Endothelial cell of umbilical vein (primary cell): ENCODE measurements around the gene SRPK1. TPM values are rescaled to one million over a fixed set of nuclear protein-coding genes. Genes with fewer than 3 reads are reported as not detected.

Experiments used
- BruUV-seq: library from RNA; stranded (reverse); fragments of 400-500 nt; replicated peaks from 2 replicates; lab custom pipeline; 2021; lab: Mats Ljungman, UMichigan
- CTCF ChIA-PET: fragments of 300-600, 350-600 bp; sonication (Branson Sonifier 250); formaldehyde crosslinking; loops from one replicate; lab custom pipeline; 2021; ENCODE audit warnings: antibody characterized with exemption, inconsistent platforms; lab: Charles Lee
- POLR2A ChIA-PET: fragments of 300-600, 350-600 bp; sonication (Branson Sonifier 250); formaldehyde crosslinking; loops from one replicate; lab custom pipeline; 2021; ENCODE audit warnings: antibody characterized with exemption, inconsistent platforms; lab: Charles Lee
- DNase-seq: peaks from one replicate; pipeline ENCODE4 v3.0.0-alpha.2; 2011; ENCODE audit warnings: low read depth, low spot score
- FAIRE-seq: peaks from 2 replicates; lab custom pipeline; 2011; peaks lifted over from hg19 to GRCh38; lab: Jason Lieb, UNC
- H2AFZ ChIP-seq: 2 replicates; pipeline ENCODE4 v1.6.0; 2012; ENCODE audit warnings: low read depth, low read length, control low read depth, inconsistent platforms
- H3K27ac ChIP-seq: 2 replicates; pipeline ENCODE4 v1.5.1; 2011; ENCODE audit warnings: low read depth, mild to moderate bottlenecking, control low read depth, low read length, moderate library complexity; ENCODE audit not compliant: insufficient read depth
- H3K27me3 ChIP-seq, 2 experiments: 2 replicates each; pipeline versions ENCODE4 v1.6.0 to v1.6.1; 2011; ENCODE audit warnings: low read length in 2 of 2, mixed read lengths in 1 of 2; ENCODE audit not compliant: control insufficient read depth in 2 of 2, insufficient read depth in 2 of 2
- H3K36me3 ChIP-seq, 2 experiments: 2 replicates in 1 of 2; 3 replicates in 1 of 2; pipeline ENCODE4 v1.5.1; 2011; ENCODE audit warnings: low read length in 2 of 2, mild to moderate bottlenecking in 1 of 2, moderate library complexity in 1 of 2; ENCODE audit not compliant: control insufficient read depth in 2 of 2, insufficient read depth in 2 of 2; ENCODE audit errors: extremely low read depth in 1 of 2
- H3K4me1 ChIP-seq: 3 replicates; pipeline ENCODE4 v1.5.1; 2011; ENCODE audit warnings: mild to moderate bottlenecking, low read length; ENCODE audit not compliant: control insufficient read depth, insufficient read depth; ENCODE audit errors: extremely low read depth
- H3K4me2 ChIP-seq: 2 replicates; pipeline ENCODE4 v1.6.1; 2011; ENCODE audit warnings: low read length, control low read depth, mixed read lengths; ENCODE audit not compliant: insufficient read depth
- H3K4me3 ChIP-seq, 3 experiments: fragments of 200-600 bp in 1 of 3; sonication (generic), shearing (Covaris generic) in 1 of 3; replicated peaks in 1 of 3; 2 replicates each; pipeline ENCODE4 v1.5.1; 2011 to 2016; ENCODE audit warnings: control low read depth in 3 of 3, low read length in 3 of 3, mild to moderate bottlenecking in 2 of 3, inconsistent platforms in 1 of 3, low read depth in 1 of 3, moderate library complexity in 1 of 3; ENCODE audit not compliant: insufficient read depth in 1 of 3
- H3K79me2 ChIP-seq: 2 replicates; pipeline ENCODE4 v1.6.0; 2012; ENCODE audit warnings: low read length, inconsistent platforms; ENCODE audit not compliant: control insufficient read depth, insufficient read depth
- H3K9ac ChIP-seq: replicated peaks from 2 replicates; pipeline ENCODE3; 2011; ENCODE audit warnings: low read length, control low read depth; ENCODE audit not compliant: insufficient read depth; ENCODE audit errors: extremely low read depth
- H3K9me1 ChIP-seq: replicated peaks from 3 replicates; pipeline ENCODE4 v1.6.0; 2011; ENCODE audit warnings: mild to moderate bottlenecking, low read length; ENCODE audit not compliant: control insufficient read depth, insufficient read depth; ENCODE audit errors: extremely low read depth
- H3K9me3 ChIP-seq: replicated peaks from 2 replicates; pipeline ENCODE4 v1.5.1; 2012; ENCODE audit warnings: low read length, inconsistent platforms; ENCODE audit not compliant: control insufficient read depth, insufficient read depth
- H4K20me1 ChIP-seq: replicated peaks from 2 replicates; pipeline ENCODE3; 2011; ENCODE audit warnings: mild to moderate bottlenecking, low read length; ENCODE audit not compliant: control insufficient read depth, insufficient read depth; ENCODE audit errors: extremely low read depth
- CTCF ChIP-seq, 2 donors: IDR thresholded peaks; 1 replicate in 1 of 2; 2 replicates in 1 of 2; pipeline ENCODE4 v1.5.1; 2011; ENCODE audit warnings: low read length in 2 of 2, mild to moderate bottlenecking in 2 of 2, moderate library complexity in 2 of 2, control low read depth in 1 of 2, inconsistent platforms in 1 of 2, low read depth in 1 of 2; ENCODE audit not compliant: insufficient read depth in 1 of 2; ENCODE audit errors: extremely low read depth in 1 of 2
- EZH2 ChIP-seq: IDR thresholded peaks from 2 replicates; pipeline ENCODE4 v1.6.1; 2012; ENCODE audit warnings: borderline replicate concordance, low read depth, mild to moderate bottlenecking, moderate library complexity, low read length, inconsistent platforms; ENCODE audit not compliant: severe bottlenecking
- FOS ChIP-seq: IDR thresholded peaks from 2 replicates; pipeline ENCODE4 v1.6.1; 2011; ENCODE audit warnings: mild to moderate bottlenecking, low read length, moderate library complexity, borderline replicate concordance; ENCODE audit not compliant: insufficient read depth
- GATA2 ChIP-seq: IDR thresholded peaks from 2 replicates; pipeline ENCODE4 v1.7.0; 2011; ENCODE audit warnings: low read depth, mild to moderate bottlenecking, moderate library complexity, mixed read lengths, low read length; ENCODE audit not compliant: insufficient read length, insufficient read depth
- JUN ChIP-seq: IDR thresholded peaks from 2 replicates; pipeline ENCODE4 v1.6.1; 2011; ENCODE audit warnings: borderline replicate concordance, low read depth; ENCODE audit not compliant: insufficient read length, insufficient read depth
- MAX ChIP-seq: IDR thresholded peaks from 2 replicates; pipeline ENCODE4 v1.6.1; 2011; ENCODE audit not compliant: insufficient read depth, insufficient read length
- MYC ChIP-seq: IDR thresholded peaks from one replicate; pipeline ENCODE4 v1.6.1; 2011; ENCODE audit warnings: mild to moderate bottlenecking, low read depth, low read length
- POLR2A ChIP-seq: IDR thresholded peaks from 2 replicates; pipeline ENCODE4 v1.6.1; 2012; ENCODE audit warnings: low read depth, mild to moderate bottlenecking, control low read depth, low read length
- POLR2AphosphoS5 ChIP-seq: IDR thresholded peaks from 2 replicates; pipeline ENCODE4 v1.6.1; 2012; ENCODE audit warnings: low read depth, mild to moderate bottlenecking, control low read depth, low read length, moderate library complexity; ENCODE audit not compliant: insufficient read depth
- dilution Hi-C: fragments of 300-500 bp; cut with MboI; formaldehyde crosslinking; loops from one replicate; pipeline ENCODE4 v1.15.0; 2019; ENCODE audit warnings: low sequenced_read_pairs; ENCODE audit not compliant: extremely low pct_ligation_motif_present
- intact Hi-C: fragments of 100-400 bp; cut with micrococcal nuclease; formaldehyde crosslinking; loops from one replicate; pipeline ENCODE4 v1.10.0; 2022
- polyA plus RNA-seq, 4 experiments: library from polyadenylated mRNA; depleted of rRNA in 3 of 4; stranded (reverse) in 3 of 4; unstranded in 1 of 4; fragments of >200 nt; gene quantifications; 2 replicates each; pipeline versions ENCODE4 v1.2.1 to v1.2.3, GENCODE V29; 2011 to 2012; ENCODE audit warnings: missing spikeins in 1 of 4
- total RNA-seq: library from RNA; stranded (reverse); gene quantifications from 2 replicates; pipeline ENCODE4 v1.2.3, GENCODE V29; 2021

Gene SRPK1
- total and polyA plus RNA-seq, 2 donors (not counting 3 experiments of a cell fraction or from before 2014, with no cell fraction given), result 18.9 to 72.7 TPM

GRCh38 chr6:35892482-35892881 is 28.4 kb downstream of the SRPK1 start:
- H3K4me2 ChIP-seq, result no peak overlapping the region
- H2AFZ ChIP-seq, result no peak overlapping the region
- no peaks in the 10 kb centered on the region for H3K9me3 ChIP-seq
- DNase-seq, result no peak
- H3K4me1 ChIP-seq, result no peaks in the 10 kb centered on the region
- intact Hi-C loops, result no loop called here
- CTCF ChIA-PET, result interaction anchor here (0.9 kb wide), 1 partner anchor 9 kb away, joined by 3 read pairs; no protein-coding TSS in a partner anchor
- dilution Hi-C loops, result no loop called here
- no TSS peak for BruUV-seq
- H4K20me1 ChIP-seq, result no peaks in the 10 kb centered on the region
- H3K9me1 ChIP-seq, result no peaks in the 10 kb centered on the region
- H3K9ac ChIP-seq, result no peak overlapping the region
- peaks cover 0 to 11% of the 10 kb centered on the region in 2 experiments for H3K36me3 ChIP-seq
- H3K79me2 ChIP-seq, result peaks cover 59% of the 10 kb centered on the region
- H3K27me3 ChIP-seq, result no peaks in the 10 kb centered on the region
- H3K27ac ChIP-seq, result no peak overlapping the region
- TF ChIP-seq GATA2 (no peak), EZH2 (no peak), FOS (no peak), CTCF (IDR thresholded peaks at IDR 0.05; ENCODE audit: extremely low read depth in 1 of 2, insufficient read depth in 1 of 2, low read depth in 1 of 2, low read length in 2 of 2) (no peak)
- POLR2A ChIA-PET, result no interaction called here
- FAIRE-seq, result peak; percentile 50
- no peak overlapping the region for H3K4me3 ChIP-seq

- Histone ChIP-seq H3K9ac (no peak overlapping the region), H3K9me1 (no peaks in the 10 kb centered on the region), H4K20me1 (no peaks in the 10 kb centered on the region), H3K9me3 (no peaks in the 10 kb centered on the region), H3K27me3 (no peaks in the 10 kb centered on the region), H3K79me2 (peaks cover 5% of the 10 kb centered on the region), H2AFZ (no peak overlapping the region), H3K27ac (no peak overlapping the region), H3K36me3 (no peaks in the 10 kb centered on the region), H3K4me3 (no peak overlapping the region), H3K4me1 (no peaks in the 10 kb centered on the region), H3K4me2 (no peak overlapping the region)
- BruUV-seq, result no TSS peak
- DNase-seq (no peak), FAIRE-seq (no peak)
- intact Hi-C loops, result loop anchor here (10.0 kb wide), 1 partner anchor 216 kb away; no protein-coding TSS in a partner anchor
- POLR2A ChIA-PET, result no interaction called here
- no peak for TF ChIP-seq MAX
- no peak for TF ChIP-seq GATA2
- TF ChIP-seq MYC, result no peak
- no peak for TF ChIP-seq EZH2
- TF ChIP-seq CTCF (IDR thresholded peaks at IDR 0.05; ENCODE audit: extremely low read depth in 1 of 2, insufficient read depth in 1 of 2, low read depth in 1 of 2, low read length in 2 of 2), result no peak
- no peak for TF ChIP-seq JUN
- TF ChIP-seq POLR2AphosphoS5, result no peak
- no peak for TF ChIP-seq FOS
- no peak for TF ChIP-seq POLR2A
- CTCF ChIA-PET, result no interaction called here
- dilution Hi-C loops, result no loop called here
Measured at GRCh38 chr6:35879151-35879550, 41.7 kb downstream of the SRPK1 start.
